Hematopoietic multipotent progenitor cell treated with erythropoietin and hydrocortisone succinate and interleukin-3 and kit ligand, for 17 days (in vitro differentiated cells): ENCODE results near the gene ZNF277.
"Not testable (repeated sequence)": the region's sequence is repeated elsewhere in the genome, so short reads cannot be mapped to it uniquely, and the experiment has no call there.

Experiments
- DNase-seq: peaks from one replicate; pipeline ENCODE4 v3.0.0-alpha.2; 2015; ENCODE audit warnings: low spot score

ZNF277 gene

DNA sequence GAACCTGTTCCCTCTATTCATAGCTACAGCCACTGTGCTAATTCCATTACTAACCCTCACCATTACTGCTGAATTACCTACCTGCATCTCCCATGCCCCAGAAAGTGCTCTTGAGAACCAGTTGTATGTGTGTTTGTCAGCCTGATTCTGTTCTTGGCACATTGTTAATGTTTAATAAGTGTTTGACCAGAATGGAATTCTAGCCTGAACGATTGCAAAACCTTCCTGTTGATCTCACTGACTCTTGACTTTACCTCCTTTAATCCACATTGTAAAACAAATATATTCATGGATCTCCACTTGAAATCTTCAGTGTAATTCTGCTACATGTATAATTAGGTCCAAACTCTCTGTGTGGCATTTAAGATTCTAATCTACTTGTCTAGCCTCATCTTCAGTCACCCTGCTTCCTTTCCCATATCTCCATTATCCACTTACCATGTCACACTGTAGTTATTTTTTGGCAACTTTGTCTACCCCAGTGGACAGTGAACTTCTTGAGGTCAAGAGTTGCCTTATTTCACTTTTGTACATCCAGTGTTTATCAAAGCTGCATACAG, 4.9 kb downstream of the ZNF277 start:
- no peak for DNase-seq

DNA sequence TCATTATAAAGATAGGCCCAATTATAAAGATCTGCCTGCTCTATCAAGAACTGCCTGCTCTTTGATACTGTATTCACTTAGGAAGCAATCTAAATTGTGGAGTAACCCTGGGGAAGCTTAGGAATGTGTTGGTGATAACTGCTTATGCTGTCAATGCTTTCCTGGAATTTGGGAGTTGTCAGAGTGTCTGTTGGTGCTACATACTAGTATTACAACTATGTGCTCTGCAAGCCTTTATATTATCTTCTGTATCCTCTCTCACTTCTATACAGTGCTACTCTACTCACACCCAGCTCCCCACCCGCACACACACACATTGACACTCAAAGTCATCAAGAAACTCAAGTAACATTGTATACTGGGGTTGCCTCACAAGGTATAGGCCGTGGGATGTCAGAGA, 6.1 kb downstream of the ZNF277 start:
- DNase-seq: no peak

DNA sequence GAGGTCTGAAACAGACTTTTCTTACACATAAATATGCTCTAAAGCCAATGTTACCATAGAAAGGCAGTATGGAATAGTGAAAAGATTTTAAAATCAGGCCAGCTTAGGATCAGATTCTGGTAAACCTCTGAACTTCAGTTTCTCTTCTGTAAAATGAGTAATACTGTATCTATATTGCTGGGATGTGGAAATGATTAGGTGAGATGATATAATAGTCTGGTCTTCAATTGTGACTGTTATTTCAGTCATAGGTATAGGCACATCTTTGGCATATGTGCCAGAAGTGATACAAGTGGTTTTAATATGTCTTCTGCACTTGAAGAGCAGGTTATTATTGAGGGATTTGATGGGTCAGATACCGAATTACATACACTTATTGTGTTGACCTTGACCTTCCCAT, 7.2 kb downstream of the ZNF277 start:
- no peak for DNase-seq

DNA sequence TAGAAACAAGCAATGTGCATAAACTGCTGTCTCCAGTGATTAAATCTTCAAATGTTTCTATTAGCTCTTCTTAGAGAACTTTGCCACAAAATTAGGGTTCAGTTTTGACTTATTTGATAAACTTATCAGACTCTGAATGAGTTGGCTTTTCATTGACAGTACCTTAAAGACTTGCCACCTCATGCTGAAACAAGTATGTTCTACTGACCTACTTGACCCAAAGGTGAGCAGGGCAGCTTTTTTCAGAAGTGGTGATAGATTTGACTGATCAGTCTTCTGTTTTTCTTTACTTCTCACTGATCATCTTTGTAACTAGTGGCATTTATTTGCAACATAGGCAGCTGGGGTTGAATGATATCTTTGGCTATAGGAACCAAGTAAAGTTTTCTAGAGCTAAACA, 7.8 kb downstream of the ZNF277 start:
- no peak for DNase-seq

DNA sequence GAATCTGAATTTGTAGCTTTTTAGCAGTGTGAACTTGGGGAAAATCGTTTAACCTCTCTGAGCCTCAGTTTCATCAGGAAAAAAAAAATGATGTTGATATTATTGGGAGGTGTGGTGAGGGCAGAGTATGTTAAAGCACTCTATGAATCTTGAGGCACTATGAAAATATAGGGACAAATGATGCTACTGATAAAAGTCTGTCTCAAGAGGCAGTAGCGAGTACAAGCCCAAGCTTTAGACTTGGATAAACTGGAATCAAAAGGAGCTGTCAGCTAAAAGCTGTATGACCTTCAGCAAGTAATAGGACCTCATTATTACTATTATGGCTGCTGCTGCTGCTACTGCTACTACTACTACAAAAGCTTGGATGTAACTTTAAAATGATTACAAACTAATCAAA, 8.4 kb downstream of the ZNF277 start:
- no peak for DNase-seq

DNA sequence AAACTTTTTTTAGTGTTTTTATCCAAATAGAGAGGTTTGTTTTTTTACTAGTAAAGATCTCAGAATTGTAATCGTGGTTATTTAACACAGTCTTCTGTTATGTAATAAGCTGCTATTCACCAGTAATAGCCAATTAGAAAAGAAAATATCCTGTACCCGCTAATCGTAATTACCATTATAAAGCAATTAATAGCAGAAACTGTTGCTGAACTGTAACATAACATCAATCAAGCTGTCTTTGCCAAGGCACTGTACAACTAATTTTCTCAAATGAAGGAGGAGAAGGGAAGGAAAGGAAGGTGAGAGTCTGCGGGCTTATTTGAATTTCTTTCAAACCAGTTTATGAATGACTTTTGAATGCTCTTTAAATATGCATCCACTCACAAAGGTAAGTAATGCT, 9.3 kb downstream of the ZNF277 start:
- no peak for DNase-seq

DNA sequence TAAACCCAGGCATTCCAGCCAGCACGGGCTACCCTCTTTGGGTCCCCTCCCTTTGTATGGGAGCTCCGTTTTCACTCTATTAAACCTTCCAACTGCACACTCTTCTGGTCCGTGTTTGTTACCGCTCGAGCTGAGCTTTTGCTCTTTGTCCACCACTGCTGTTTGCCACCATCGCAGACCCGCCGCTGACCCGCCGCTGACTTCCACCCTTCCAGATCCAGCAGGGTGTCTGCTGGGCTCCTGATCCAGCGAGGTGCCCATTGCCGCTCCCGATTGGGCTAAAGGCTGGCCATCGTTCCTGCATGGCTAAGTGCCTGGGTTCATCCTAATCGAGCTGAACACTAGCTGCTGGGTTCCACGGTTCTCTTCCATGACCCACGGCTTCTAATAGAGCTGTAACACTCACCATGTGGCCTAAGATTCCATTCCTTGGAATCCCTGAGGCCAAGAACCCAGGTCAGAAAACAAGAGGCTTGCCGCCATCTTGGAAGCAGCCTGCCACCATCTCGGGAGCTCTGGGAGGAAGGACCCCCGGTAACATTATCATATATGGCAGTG, 14.5 kb downstream of the ZNF277 start:
- DNase-seq: no peak

DNA sequence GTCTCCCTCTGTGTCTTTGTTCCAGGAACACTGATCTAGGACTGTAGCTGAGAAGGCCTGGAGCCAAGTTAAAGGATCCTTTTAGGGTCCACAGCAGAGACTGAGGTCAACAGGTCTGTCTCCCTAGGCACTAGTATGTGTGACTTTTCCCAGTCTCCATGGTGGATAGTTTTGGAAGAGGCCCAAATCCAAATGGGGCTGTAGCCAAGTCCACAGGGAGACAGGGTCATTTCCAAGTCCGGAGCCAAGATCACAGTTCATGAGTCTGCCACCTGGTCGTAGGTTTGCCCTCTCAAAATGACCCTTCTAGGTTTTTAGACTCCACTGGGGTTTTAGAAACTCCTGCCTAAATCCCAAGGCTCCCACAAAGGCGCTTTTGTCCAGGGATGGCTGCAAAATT, 16.8 kb downstream of the ZNF277 start:
- no peak for DNase-seq

DNA sequence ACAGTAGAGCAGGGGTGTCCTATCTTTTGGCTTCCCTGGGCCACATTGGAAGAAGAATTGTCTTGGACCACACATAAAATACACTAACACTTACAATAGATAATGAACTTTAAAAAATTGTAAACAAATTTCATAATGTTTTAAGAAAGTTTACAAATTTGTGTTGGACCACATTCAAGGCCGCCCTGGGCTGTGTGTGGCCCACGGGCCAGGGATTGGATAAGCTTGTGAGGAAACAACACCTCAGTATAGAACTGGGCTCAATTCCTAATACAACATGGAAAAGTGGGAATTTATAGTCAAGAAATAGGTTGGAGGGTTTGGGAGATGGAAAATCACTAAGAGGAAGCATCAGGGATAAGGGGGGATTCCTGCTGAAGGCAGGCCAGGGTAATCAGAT, 17.7 kb downstream of the ZNF277 start:
- DNase-seq: no peak

DNA sequence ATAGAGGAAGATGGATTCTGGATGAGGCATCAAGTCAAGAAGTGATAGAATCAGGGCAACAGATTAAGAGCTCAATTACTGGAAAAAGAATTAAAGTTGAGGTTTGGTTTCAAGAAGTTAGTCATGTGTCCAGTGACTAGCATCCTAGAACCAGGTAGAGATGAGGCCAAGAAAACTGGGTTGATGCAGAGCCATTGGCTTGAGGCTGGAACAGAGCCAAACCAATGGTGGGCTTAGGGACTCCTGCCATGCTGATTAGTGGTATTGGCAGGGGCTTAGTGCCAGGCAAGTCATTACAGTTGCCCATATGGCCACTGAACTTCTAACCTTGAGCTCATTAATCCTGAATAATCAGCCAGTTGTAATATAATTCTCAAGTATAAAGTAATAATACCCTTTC, 18.5 kb downstream of the ZNF277 start:
- no peak for DNase-seq

DNA sequence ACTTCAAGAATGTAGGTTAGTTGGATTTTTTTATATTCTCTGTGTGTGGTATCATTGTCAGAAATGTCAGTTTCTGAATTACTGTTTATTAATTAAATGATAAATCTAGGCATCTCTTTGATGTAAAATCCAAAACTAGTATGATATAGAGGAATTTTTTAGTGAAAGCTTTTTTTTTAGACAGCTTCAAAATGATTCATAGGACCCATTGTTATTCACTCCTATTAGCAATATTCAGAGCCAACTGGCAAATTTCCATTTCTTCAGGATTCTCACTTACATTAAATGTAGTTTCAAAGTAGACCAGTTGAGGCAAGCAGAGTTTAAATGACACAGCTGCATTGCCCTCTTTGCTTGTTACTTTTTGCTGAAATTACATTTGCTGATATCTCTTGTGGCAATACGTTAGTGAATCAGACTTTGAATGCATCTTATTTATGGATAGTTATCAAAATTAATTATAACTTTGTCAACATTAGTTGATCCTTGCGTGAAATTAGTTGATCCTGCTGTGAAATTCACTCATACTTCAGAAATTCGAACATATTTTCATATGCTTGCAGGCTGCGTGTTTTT, 20.3 kb downstream of the ZNF277 start:
- DNase-seq: no peak

DNA sequence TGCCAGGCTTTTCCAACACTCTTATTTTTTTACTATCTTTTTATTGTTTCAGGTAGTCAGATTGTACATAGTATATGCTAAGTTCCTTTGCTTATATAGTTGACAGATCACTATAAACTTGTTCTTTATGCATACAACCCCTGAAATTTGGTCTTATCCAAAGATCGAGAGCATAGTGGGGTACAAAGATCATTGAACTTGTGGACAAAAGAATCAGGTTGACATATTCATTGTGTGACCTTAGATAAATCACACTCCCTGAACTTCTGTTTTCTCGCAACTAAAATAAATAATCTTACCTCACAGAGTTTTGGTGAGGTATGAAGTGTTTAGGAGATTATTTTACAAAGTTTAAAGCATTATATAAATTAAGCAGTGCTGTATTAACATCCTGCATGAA, 22.1 kb downstream of the ZNF277 start:
- no peak for DNase-seq

DNA sequence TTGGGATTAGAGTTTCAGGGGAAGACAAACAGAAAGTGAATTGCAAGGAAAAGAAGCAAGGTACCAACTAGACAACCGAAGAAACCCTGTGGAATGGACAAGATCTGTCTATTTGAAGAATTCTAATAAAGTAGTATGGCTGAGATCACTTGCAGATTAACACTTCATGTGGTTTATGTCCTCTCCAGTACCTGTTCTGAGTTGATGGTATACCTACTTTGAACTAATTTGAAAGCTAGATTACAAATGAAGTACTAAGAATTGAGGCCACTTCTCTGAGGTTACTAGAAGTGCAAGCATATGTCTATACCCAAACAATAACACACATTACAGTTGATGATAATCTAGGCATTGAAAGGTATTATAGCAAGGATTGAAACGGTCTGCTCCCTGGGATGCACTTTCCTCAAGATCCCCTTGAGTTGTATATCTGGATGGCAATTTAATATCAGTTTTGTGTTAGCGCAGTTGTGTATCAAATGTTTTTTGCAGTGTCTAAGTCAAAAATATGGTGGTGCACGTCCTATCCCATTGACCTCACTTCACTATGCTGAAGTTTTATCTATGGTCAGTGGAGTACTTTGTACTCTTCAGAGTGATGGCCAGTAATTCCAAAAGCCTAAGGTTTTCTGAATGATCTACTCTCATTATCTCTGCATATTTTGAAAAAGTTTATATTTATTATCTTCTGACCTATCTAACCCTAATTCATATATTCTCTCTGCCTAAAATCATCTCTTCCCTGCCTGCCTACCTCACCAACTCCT, 25.9 kb downstream of the ZNF277 start:
- no peak for DNase-seq

DNA sequence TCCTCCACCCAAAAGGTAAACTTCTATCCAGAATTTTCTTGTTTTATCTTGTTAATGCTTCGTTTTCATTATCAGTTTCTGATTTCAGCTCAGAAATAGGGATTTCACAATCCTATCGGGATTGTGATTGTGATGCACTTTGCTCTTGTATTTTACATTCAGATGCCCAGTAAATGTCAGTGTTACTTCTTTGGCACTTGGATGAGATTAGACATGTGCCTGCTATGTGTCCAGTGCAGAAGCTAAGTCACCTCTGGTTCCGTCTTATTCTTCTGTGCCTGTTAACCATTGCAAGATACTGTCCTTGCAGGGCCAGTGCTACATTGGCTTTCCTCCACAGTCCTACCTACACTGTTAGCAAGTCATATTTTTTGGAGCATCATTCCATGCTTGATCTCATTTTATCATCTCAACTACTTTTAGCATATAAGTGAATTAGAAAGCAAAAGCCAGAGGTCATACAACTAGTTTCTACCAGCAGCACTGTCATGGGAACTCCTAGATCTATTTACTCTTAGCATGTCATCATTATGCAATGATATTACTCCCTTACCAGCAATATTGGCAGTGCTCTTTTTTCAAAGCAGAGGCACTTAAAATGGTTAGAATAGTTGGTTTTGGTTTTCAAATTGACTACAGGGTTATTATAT, 26.7 kb downstream of the ZNF277 start:
- DNase-seq: no peak

DNA sequence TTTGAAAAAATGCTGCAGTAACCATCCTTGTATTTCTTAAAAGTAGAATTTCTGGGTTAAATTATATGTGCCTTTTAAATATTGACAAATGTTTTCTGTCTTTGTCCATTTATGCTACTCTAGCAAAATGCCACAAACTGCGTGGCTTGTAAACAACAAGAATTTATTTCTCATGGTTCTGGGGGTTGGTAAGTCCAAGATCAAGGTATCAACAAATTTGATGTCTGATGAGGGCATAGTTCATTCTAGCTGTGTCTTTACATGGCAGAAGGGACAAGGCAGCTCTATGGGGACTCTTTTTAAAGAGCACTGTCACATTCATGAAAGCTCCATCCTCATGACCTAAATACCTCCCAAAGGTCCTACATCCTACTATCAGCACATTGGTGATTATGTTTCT, 27.7 kb downstream of the ZNF277 start:
- no peak for DNase-seq

DNA sequence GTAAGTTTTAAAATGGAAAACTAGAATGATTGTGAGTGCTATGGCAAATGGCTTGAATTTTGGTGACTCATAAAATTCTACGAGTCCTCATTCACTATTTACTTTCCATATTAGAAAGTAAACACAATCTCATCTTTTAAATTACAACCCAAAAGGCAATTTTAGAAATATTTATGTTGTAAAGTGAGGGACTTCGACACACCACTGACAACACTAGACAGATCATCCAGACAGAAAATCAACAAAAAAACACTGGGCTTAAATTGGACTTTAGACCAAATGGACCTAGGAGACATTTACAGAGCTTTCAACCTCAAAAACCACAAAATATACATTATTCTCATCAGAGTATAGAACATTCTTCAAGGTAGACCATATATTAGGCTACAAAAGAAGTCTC, 30.1 kb downstream of the ZNF277 start:
- no peak for DNase-seq

DNA sequence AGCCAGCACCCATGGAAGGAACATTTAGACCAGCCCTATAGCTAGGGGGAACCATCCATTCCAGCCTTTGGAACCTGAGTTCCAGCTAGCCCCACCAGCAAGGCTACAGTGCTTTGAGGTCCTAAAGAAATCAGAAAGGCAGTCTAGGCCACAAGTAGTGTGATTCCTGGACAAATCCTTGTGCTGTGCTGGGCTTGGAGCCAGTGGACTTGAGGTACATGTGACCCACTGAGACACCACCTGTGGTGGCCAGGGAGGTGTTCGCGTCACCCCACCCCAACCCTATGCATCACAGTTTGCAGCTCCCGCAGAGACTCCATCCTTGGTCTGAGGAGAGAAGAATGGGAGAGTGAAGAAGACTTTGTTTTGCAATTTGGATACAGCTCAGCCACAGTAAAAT, 31.8 kb downstream of the ZNF277 start:
- no peak for DNase-seq

DNA sequence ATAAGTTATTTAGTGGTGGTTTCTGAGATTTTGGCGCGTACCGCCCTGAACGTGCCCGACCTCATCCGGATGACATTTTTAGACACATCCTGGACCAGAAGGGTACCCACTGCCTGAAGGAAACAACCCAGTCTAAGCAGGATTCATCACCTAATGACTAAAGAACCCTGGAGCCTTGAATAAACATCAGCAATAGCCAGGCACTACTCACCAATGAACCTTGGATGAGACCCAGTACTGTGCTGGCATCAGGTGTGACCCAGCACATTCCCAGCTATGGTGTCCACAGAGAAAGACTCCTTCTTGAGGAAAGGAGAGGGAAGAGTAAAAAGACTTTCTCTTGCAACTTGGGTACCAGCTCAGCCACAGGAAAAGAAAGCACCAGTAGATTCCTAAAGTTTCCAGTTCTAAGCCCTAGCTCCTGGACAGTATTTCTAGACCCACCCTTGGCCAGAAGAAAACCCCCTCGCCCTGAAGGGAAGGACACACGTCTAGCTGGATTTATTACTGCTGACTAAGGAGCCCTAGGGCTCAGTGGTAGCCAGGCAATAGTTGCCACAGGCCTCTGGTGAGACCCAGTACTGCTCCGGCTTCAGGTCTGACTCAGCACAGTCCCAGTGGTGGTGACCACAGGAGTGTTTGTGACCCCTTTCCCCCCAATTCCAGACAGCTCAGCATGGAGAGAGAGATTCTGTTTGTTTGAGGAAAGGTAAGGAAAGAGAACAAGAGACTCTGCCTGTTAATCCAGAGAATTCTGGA, 32.5 kb downstream of the ZNF277 start:
- no peak for DNase-seq

DNA sequence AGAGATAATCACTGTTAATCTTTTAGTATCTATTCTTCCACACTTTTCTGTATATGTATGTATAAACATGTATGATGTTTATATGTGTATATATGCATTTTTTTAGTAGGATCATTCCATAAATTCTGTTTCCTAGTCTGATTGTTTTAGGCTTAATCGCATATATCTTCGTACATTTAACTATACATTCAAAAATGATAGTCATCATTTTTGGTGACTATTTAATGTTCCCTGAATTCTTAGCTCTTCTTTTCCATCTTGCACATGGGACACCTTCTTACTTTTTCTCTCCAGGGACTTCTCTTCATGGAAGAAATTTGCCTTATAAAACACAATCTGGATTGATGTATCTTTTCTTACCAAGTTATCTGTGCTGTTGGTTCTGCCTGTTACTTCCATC, 42.1 kb downstream of the ZNF277 start:
- no peak for DNase-seq

DNA sequence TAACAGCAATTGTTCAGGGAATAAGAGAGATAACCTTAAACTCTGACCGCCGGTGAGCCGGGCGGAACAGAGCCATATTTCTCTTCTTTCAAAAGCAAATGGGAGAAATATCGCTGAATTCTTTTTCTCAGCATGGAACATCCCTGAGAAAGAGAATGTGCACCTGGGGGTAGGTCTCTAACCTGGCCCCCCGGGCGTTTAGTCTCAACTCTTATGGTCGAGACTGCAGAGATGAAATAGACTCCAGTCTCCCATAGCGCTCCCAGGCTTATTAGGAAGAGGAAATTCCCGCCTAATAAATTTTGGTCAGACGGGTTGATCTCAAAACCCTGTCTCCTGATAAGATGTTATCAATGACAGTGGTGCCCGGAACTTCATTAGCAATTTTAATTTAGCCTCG, 43.5 kb downstream of the ZNF277 start:
- not testable (repeated sequence) for DNase-seq

DNA sequence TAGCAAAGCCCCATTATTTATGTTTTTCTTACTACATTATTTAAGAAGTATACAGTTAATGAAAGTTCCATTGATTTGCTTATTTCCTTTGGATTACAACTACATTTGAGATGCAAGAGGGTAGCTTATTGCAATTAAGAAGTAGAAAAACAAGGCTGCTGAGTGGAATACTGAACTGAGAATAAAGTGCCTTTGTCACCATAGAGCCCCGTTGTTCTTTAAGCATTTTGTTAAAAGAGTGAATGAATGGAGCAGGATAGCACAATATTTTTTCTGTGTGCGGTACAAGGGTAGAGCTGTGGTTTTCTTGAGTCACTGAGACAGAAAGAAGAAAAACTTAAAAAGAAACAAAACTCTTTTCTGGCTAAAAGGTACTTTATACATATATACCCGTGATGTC, 45.6 kb downstream of the ZNF277 start:
- DNase-seq: no peak

DNA sequence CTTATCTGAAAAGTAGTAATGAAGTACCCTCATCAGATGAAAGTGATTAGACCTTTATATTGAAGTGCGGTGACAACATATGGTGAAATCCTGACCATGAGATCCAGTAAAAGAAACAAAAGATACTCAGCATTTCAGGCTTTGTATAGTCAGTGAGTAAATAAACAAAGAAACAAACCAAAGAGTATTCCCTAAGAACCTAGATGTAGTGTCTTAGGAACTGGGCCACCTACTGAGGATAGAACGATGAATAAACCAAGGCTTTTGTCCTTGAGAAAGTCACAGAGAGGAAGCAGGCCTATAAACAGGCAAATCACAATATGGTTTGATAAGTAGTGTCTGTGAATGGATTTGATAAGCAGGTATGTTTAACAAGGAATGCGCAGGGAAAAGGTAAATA, 46.2 kb downstream of the ZNF277 start:
- DNase-seq: no peak
